Calu3 (cell line): Measurements from ENCODE around the gene FGF11. TPM values are rescaled to one million over a fixed set of nuclear protein-coding genes. Genes with fewer than 3 reads are reported as not detected.

Source experiments
- BruUV-seq: library from RNA; stranded (reverse); fragments of 400-500 nt; replicated peaks from 2 replicates; lab custom pipeline; 2021; lab: Mats Ljungman, UMichigan
- CTCF ChIA-PET: fragments of 300-600 bp; sonication (Branson Sonifier 250); formaldehyde crosslinking; loops from one replicate; lab custom pipeline; 2022; ENCODE audit warnings: antibody characterized with exemption; lab: Charles Lee
- DNase-seq: peaks from one replicate; pipeline ENCODE4 v3.0.0; 2022
- H3K27ac Mint-ChIP-seq: one replicate; pipeline ENCODE4 v1.8.0; 2022; ENCODE audit warnings: mixed read lengths; ENCODE audit not compliant: unreplicated experiment
- H3K27me3 Mint-ChIP-seq: one replicate; pipeline ENCODE4 v1.8.0; 2022; ENCODE audit warnings: mixed read lengths; ENCODE audit not compliant: unreplicated experiment
- H3K36me3 Mint-ChIP-seq: one replicate; pipeline ENCODE4 v1.8.0; 2022; ENCODE audit warnings: mild to moderate bottlenecking, moderate library complexity, mixed read lengths; ENCODE audit not compliant: insufficient read depth, unreplicated experiment
- H3K4me1 Mint-ChIP-seq: one replicate; pipeline ENCODE4 v1.8.0; 2022; ENCODE audit warnings: mild to moderate bottlenecking, low read depth, mixed read lengths; ENCODE audit not compliant: unreplicated experiment
- H3K4me3 Mint-ChIP-seq: one replicate; pipeline ENCODE4 v1.8.0; 2022; ENCODE audit warnings: mild to moderate bottlenecking, low read depth, moderate library complexity, mixed read lengths; ENCODE audit not compliant: unreplicated experiment
- H3K9me3 Mint-ChIP-seq: one replicate; pipeline ENCODE4 v1.8.0; 2022; ENCODE audit warnings: low read depth, mixed read lengths; ENCODE audit not compliant: unreplicated experiment
- CTCF ChIP-seq: fragments of 200-600 bp; IDR thresholded peaks from one replicate; pipeline ENCODE4 v1.8.0; 2022; ENCODE audit warnings: antibody characterized with exemption; ENCODE audit not compliant: unreplicated experiment
- intact Hi-C: fragments of 100-400 bp; cut with micrococcal nuclease; formaldehyde crosslinking; loops from one replicate; pipeline ENCODE4 v1.10.0; 2022; ENCODE audit not compliant: unreplicated experiment
- total RNA-seq: library from RNA; stranded (reverse); gene quantifications from 2 replicates; pipeline ENCODE4 v1.2.3, GENCODE V29; 2022

Gene FGF11
- total RNA-seq, 1 experiment from 2014 or later = 2.1 TPM

GRCh38 chr17:7490144-7490543, 50.8 kb downstream of the FGF11 start:
- Mint-ChIP-seq H3K27me3 (no peaks in the 10 kb centered on the region), H3K36me3 (peaks cover 29% of the 10 kb centered on the region), H3K4me1 (peaks cover 48% of the 10 kb centered on the region), H3K27ac (no peak overlapping the region), H3K4me3 (no peak overlapping the region), H3K9me3 (no peaks in the 10 kb centered on the region)
- DNase-seq = no peak
- no peak for TF ChIP-seq CTCF
- CTCF ChIA-PET = no interaction called here
- no TSS peak for BruUV-seq
- intact Hi-C loops = no loop called here

- no TSS peak for BruUV-seq
- H3K4me1 Mint-ChIP-seq = peaks cover 36% of the 10 kb centered on the region
- intact Hi-C loops = no loop called here
- DNase-seq = no peak
- no peaks in the 10 kb centered on the region for H3K9me3 Mint-ChIP-seq
- no peaks in the 10 kb centered on the region for H3K27me3 Mint-ChIP-seq
- peaks cover 21% of the 10 kb centered on the region for H3K36me3 Mint-ChIP-seq
- no peak for TF ChIP-seq CTCF
- H3K4me3 Mint-ChIP-seq = no peak overlapping the region
- CTCF ChIA-PET = no interaction called here
- no peak overlapping the region for H3K27ac Mint-ChIP-seq
These were observed 52.3 kb downstream of the FGF11 start for GRCh38 chr17:7491583-7491982.

- no peak for DNase-seq
- intact Hi-C loops = no loop called here
- H3K9me3 Mint-ChIP-seq = no peaks in the 10 kb centered on the region
- no peak for TF ChIP-seq CTCF
- CTCF ChIA-PET = no interaction called here
- no peak overlapping the region for H3K4me3 Mint-ChIP-seq
- H3K36me3 Mint-ChIP-seq = peaks cover 26% of the 10 kb centered on the region
- H3K4me1 Mint-ChIP-seq = peaks cover 24% of the 10 kb centered on the region
- H3K27me3 Mint-ChIP-seq = no peaks in the 10 kb centered on the region
- BruUV-seq = no TSS peak
- peak overlapping the region; percentile 42 for H3K27ac Mint-ChIP-seq
These were observed 54.6 kb downstream of the FGF11 start for GRCh38 chr17:7493941-7494340.

Other genes starting within 250 kb of the FGF11 start
- 2.0 and 4.6 TPM in 2 replicates for gene DLG4, start 219.7 kb upstream of the FGF11 start, total RNA-seq
- gene ACADVL, start 219.6 kb upstream of the FGF11 start, total RNA-seq = 552 and 615 TPM in 2 replicates
- 44.8 and 45.7 TPM in 2 replicates for gene DVL2, start 205.0 kb upstream of the FGF11 start, total RNA-seq
- gene PHF23, start 200.1 kb upstream of the FGF11 start, total RNA-seq = 30.2 and 31.6 TPM in 2 replicates
- gene GABARAP, start 197.1 kb upstream of the FGF11 start, total RNA-seq = 183 and 188 TPM in 2 replicates
- gene CTDNEP1, start 187.8 kb upstream of the FGF11 start, total RNA-seq = 85.2 and 85.3 TPM in 2 replicates
- gene ELP5, start 187.3 kb upstream of the FGF11 start, total RNA-seq = 20.3 and 21.3 TPM in 2 replicates
- 266 and 314 TPM in 2 replicates for gene CLDN7, start 177.0 kb upstream of the FGF11 start, total RNA-seq
- 0.19 and 0.20 TPM in 2 replicates for gene SLC2A4, start 157.8 kb upstream of the FGF11 start, total RNA-seq
- gene YBX2, start 144.9 kb upstream of the FGF11 start, total RNA-seq = 0.24 and 0.49 TPM in 2 replicates
- gene EIF5A, start 131.9 kb upstream of the FGF11 start, total RNA-seq = 608 and 648 TPM in 2 replicates
- 59.6 and 61.1 TPM in 2 replicates for gene GPS2, start 124.2 kb upstream of the FGF11 start, total RNA-seq
- gene NEURL4, start 110.2 kb upstream of the FGF11 start, total RNA-seq = 31.9 and 33.0 TPM in 2 replicates
- 4.1 TPM in 1 of 2 replicates, not detected in the other for gene ACAP1, start 103.0 kb upstream of the FGF11 start, total RNA-seq
- gene KCTD11, start 87.3 kb upstream of the FGF11 start, total RNA-seq = 8.5 and 9.9 TPM in 2 replicates
- gene TMEM95, start 84.4 kb upstream of the FGF11 start, total RNA-seq = not detected in 2 replicates
- gene TNK1, start 58.4 kb upstream of the FGF11 start, total RNA-seq = 7.0 and 8.6 TPM in 2 replicates
- 21.9 and 26.3 TPM in 2 replicates for gene PLSCR3, start 45.0 kb upstream of the FGF11 start, total RNA-seq
- gene TMEM256, start 35.4 kb upstream of the FGF11 start, total RNA-seq = 47.8 and 51.5 TPM in 2 replicates
- 13.9 and 14.6 TPM in 2 replicates for gene NLGN2, start 31.7 kb upstream of the FGF11 start, total RNA-seq
- not detected in 2 replicates for gene SPEM1, start 19.2 kb upstream of the FGF11 start, total RNA-seq
- gene SPEM2, start 13.9 kb upstream of the FGF11 start, total RNA-seq = not detected in 2 replicates
- not detected in 2 replicates for gene SPEM3, start 10.7 kb upstream of the FGF11 start, total RNA-seq
- 8.5 TPM in 2 replicates for gene TMEM102, start 4.1 kb upstream of the FGF11 start, total RNA-seq
- 2.4 and 3.0 TPM in 2 replicates for gene CHRNB1, start 5.5 kb downstream of the FGF11 start, total RNA-seq
- gene ZBTB4, start 40.1 kb downstream of the FGF11 start, total RNA-seq = 27.2 and 28.1 TPM in 2 replicates
- not detected in 2 replicates for gene SLC35G6, start 41.9 kb downstream of the FGF11 start, total RNA-seq
- 89.0 and 99.3 TPM in 2 replicates for gene POLR2A, start 44.9 kb downstream of the FGF11 start, total RNA-seq
- gene TNFSF12, start 109.5 kb downstream of the FGF11 start, total RNA-seq = 7.7 and 8.4 TPM in 2 replicates
- gene TNFSF13, start 119.2 kb downstream of the FGF11 start, total RNA-seq = 19.7 and 25.7 TPM in 2 replicates
- 52.0 and 54.3 TPM in 2 replicates for gene SENP3, start 122.4 kb downstream of the FGF11 start, total RNA-seq
- 28.6 and 50.0 TPM in 2 replicates for gene CD68, start 140.1 kb downstream of the FGF11 start, total RNA-seq
- gene MPDU1, start 144.3 kb downstream of the FGF11 start, total RNA-seq = 34.6 and 36.3 TPM in 2 replicates
- gene SOX15, start 150.6 kb downstream of the FGF11 start, total RNA-seq = not detected in 2 replicates
- 30.3 and 30.9 TPM in 2 replicates for gene FXR2, start 175.4 kb downstream of the FGF11 start, total RNA-seq
- 15.9 and 16.6 TPM in 2 replicates for gene SAT2, start 188.3 kb downstream of the FGF11 start, total RNA-seq
- 0.39 TPM in 1 of 2 replicates, not detected in the other for gene SHBG, start 190.6 kb downstream of the FGF11 start, total RNA-seq
- gene ATP1B2, start 211.4 kb downstream of the FGF11 start, total RNA-seq = not detected in 2 replicates
- 98.3 and 119 TPM in 2 replicates for gene TP53, start 248.0 kb downstream of the FGF11 start, total RNA-seq
- 10.1 and 12.9 TPM in 2 replicates for gene WRAP53, start 249.0 kb downstream of the FGF11 start, total RNA-seq